HepG2 (cell line): ENCODE results near the gene NDRG3. TPM values are rescaled to one million over a fixed set of nuclear protein-coding genes. Genes with fewer than 3 reads are reported as not detected.

Experiments
- ATAC-seq: fragments of 200-7000 bp; cut with Tn5 transposase; 3 replicates; pipeline ENCODE4 v1.9.1; 2020; ENCODE audit warnings: mild to moderate bottlenecking, moderate library complexity
- BruUV-seq: library from RNA; stranded (reverse); fragments of 400-500 nt; replicated peaks from 2 replicates; lab custom pipeline; 2021; lab: Mats Ljungman, UMichigan
- CTCF ChIA-PET: fragments of 300-600 bp; formaldehyde crosslinking; extraction: SDS; loops from one replicate; lab custom pipeline; 2021; ENCODE audit warnings: low total read pairs, inconsistent platforms, low intra/inter-chr PET ratio; lab: Yijun Ruan, JAX
- POLR2A ChIA-PET: fragments of 350-600 bp; sonication (Branson Sonifier 250); formaldehyde crosslinking; loops from one replicate; lab custom pipeline; 2020; ENCODE audit warnings: antibody characterized with exemption, inconsistent platforms; lab: Yijun Ruan, JAX
- DNase-seq: peaks from one replicate; pipeline ENCODE4 v3.0.0-alpha.2; 2015; ENCODE audit warnings: low spot score
- FAIRE-seq: peaks from 3 replicates; lab custom pipeline; 2011; peaks lifted over from hg19 to GRCh38; lab: Jason Lieb, UNC
- H2AFZ ChIP-seq: one replicate; pipeline ENCODE4 v1.6.1; 2011; ENCODE audit warnings: low read length, inconsistent platforms
- H3K27ac ChIP-seq: fragments of 300-600 bp; 3 replicates; pipeline ENCODE4 v1.8.0; 2011; ENCODE audit warnings: mixed run types, mild to moderate bottlenecking, mixed read lengths, low read length, inconsistent platforms; ENCODE audit not compliant: insufficient read depth; ENCODE audit errors: extremely low read length
- H3K27me3 ChIP-seq, 2 experiments: fragments of 200-600 bp in 1 of 2; 2 replicates in 1 of 2; 3 replicates in 1 of 2; pipeline versions ENCODE4 v1.6.0 to v1.8.0; 2011; ENCODE audit warnings: low read length in 2 of 2, mild to moderate bottlenecking in 2 of 2, moderate library complexity in 2 of 2, inconsistent platforms in 1 of 2; ENCODE audit not compliant: insufficient read depth in 2 of 2, control insufficient read depth in 1 of 2
- H3K36me3 ChIP-seq, 2 experiments: fragments of 200-600 bp in 1 of 2; replicated peaks in 1 of 2; 2 replicates in 1 of 2; 3 replicates in 1 of 2; pipeline versions ENCODE4 v1.5.1 to v1.8.0; 2011; ENCODE audit warnings: low read length in 2 of 2, inconsistent platforms in 1 of 2; ENCODE audit not compliant: insufficient read depth in 2 of 2, control insufficient read depth in 1 of 2
- H3K4me1 ChIP-seq: 2 replicates; pipeline ENCODE4 v1.5.1; 2012; ENCODE audit warnings: low read length, inconsistent platforms; ENCODE audit not compliant: insufficient read depth
- H3K4me2 ChIP-seq: 2 replicates; pipeline ENCODE4 v1.6.0; 2011; ENCODE audit warnings: low read depth, low read length, inconsistent platforms
- H3K4me3 ChIP-seq, 3 experiments: fragments of 200-600 bp in 1 of 3; sonication (generic), shearing (Covaris generic) in 1 of 3; replicated peaks in 1 of 3; 2 replicates each; pipeline ENCODE4 v1.5.1; 2011 to 2016; ENCODE audit warnings: low read length in 3 of 3, inconsistent platforms in 2 of 3, low read depth in 2 of 3, mild to moderate bottlenecking in 2 of 3, control low read depth in 1 of 3, mixed read lengths in 1 of 3; ENCODE audit not compliant: insufficient read depth in 1 of 3
- H3K79me2 ChIP-seq: one replicate; pipeline ENCODE4 v1.6.1; 2011; ENCODE audit warnings: low read length, inconsistent platforms; ENCODE audit not compliant: insufficient read depth
- H3K9ac ChIP-seq: 2 replicates; pipeline ENCODE4 v1.6.0; 2011; ENCODE audit warnings: mild to moderate bottlenecking, low read depth, low read length, inconsistent platforms; ENCODE audit not compliant: insufficient read depth
- H3K9me3 ChIP-seq: 2 replicates; pipeline ENCODE4 v1.5.1; 2012; ENCODE audit warnings: mild to moderate bottlenecking, low read length
- H4K20me1 ChIP-seq: 2 replicates; pipeline ENCODE4 v1.6.0; 2011; ENCODE audit warnings: inconsistent platforms, mild to moderate bottlenecking, low read length, moderate library complexity; ENCODE audit not compliant: insufficient read depth
- FIP1L1 ChIP-seq: fragments of 200-400 bp; formaldehyde crosslinking; IDR thresholded peaks from 2 replicates; pipeline ENCODE4 v1.6.1; 2018; ENCODE audit warnings: low read depth, mild to moderate bottlenecking, low read length, moderate library complexity, borderline replicate concordance; ENCODE audit not compliant: insufficient read depth
- HDAC2 ChIP-seq: sonication (generic); formaldehyde crosslinking; IDR thresholded peaks from 2 replicates; pipeline ENCODE4 v1.4.0; 2020; ENCODE audit warnings: missing genetic modification reagents
- IKZF4 ChIP-seq: sonication (generic); formaldehyde crosslinking; IDR thresholded peaks from 2 replicates; pipeline ENCODE4 v1.5.1; 2020; ENCODE audit warnings: borderline replicate concordance, mild to moderate bottlenecking, low read depth, missing genetic modification reagents; ENCODE audit errors: not compliant biosample characterization
- IKZF5 ChIP-seq: IDR thresholded peaks from 2 replicates; pipeline ENCODE4 v1.6.1; 2018; ENCODE audit warnings: missing genetic modification reagents, mild to moderate bottlenecking, missing compliant biosample characterization
- JARID2 ChIP-seq: sonication (generic); formaldehyde crosslinking; IDR thresholded peaks from 2 replicates; pipeline ENCODE4 v1.8.1; 2023; ENCODE audit warnings: missing genetic modification reagents, inconsistent platforms; ENCODE audit not compliant: insufficient replicate concordance
- NFE2 ChIP-seq: sonication (generic); formaldehyde crosslinking; IDR thresholded peaks from 2 replicates; pipeline ENCODE4 v1.4.0; 2020; ENCODE audit warnings: missing genetic modification reagents
- NR2F1 ChIP-seq, 2 experiments: fragments of 450-650 bp in 1 of 2; formaldehyde crosslinking in 1 of 2; IDR thresholded peaks; 2 replicates each; pipeline versions ENCODE4 v1.5.0 to v1.6.1; 2016 to 2020; ENCODE audit warnings: mild to moderate bottlenecking in 1 of 2, missing compliant biosample characterization in 1 of 2, missing genetic modification reagents in 1 of 2, moderate library complexity in 1 of 2
- RXRB ChIP-seq: IDR thresholded peaks from 2 replicates; pipeline ENCODE4 v1.6.1; 2016; ENCODE audit warnings: borderline replicate concordance, missing genetic modification reagents, missing compliant biosample characterization
- SATB2 ChIP-seq: sonication (generic); formaldehyde crosslinking; IDR thresholded peaks from 2 replicates; pipeline ENCODE4 v1.5.0; 2020; ENCODE audit warnings: missing genetic modification reagents
- SP1 ChIP-seq, 2 experiments: fragments of 450-650 bp in 1 of 2; sonication (generic) in 1 of 2; formaldehyde crosslinking in 1 of 2; IDR thresholded peaks; 2 replicates each; pipeline versions ENCODE4 v1.4.0 to v1.6.1; 2016 to 2020; ENCODE audit warnings: missing genetic modification reagents in 1 of 2
- ZEB1 ChIP-seq: IDR thresholded peaks from 2 replicates; pipeline ENCODE4 v1.6.1; 2012; ENCODE audit warnings: mild to moderate bottlenecking, low read depth, inconsistent platforms; ENCODE audit not compliant: insufficient replicate concordance
- ZNF143 ChIP-seq: sonication (generic); formaldehyde crosslinking; IDR thresholded peaks from 2 replicates; pipeline ENCODE4 v1.4.0; 2020; ENCODE audit warnings: missing genetic modification reagents
- ZNF546 ChIP-seq: sonication (generic); formaldehyde crosslinking; conservative IDR thresholded peaks from 2 replicates; pipeline ENCODE4 v1.8.1; 2023; ENCODE audit warnings: mild to moderate bottlenecking, missing genetic modification reagents
- ZNF891 ChIP-seq: sonication (generic); formaldehyde crosslinking; IDR thresholded peaks from 2 replicates; pipeline ENCODE4 v1.5.0; 2020; ENCODE audit warnings: mild to moderate bottlenecking, missing genetic modification reagents
- WGBS: methylation state at CpG from one replicate; pipeline ENCODE4 v1.1.6; 2017; ENCODE audit warnings: low lambda C conversion rate; 5-methylcytosine and 5-hydroxymethylcytosine counted together
- in situ Hi-C: cut with HindIII; loops from 2 replicates; pipeline ENCODE4 v1.10.0; 2017; ENCODE audit warnings: low pct_unique_long_range_greater_than_20kb; ENCODE audit not compliant: extremely low pct_ligation_motif_present
- intact Hi-C: fragments of 100-400 bp; cut with micrococcal nuclease; formaldehyde crosslinking; loops from one replicate; pipeline ENCODE4 v1.10.0; 2022; ENCODE audit not compliant: unreplicated experiment
- polyA plus RNA-seq, 8 experiments: library from polyadenylated mRNA; depleted of rRNA in 3 of 8; stranded (reverse) in 7 of 8; unstranded in 1 of 8; fragments of >200 nt; fragmentation: Illumina TruSeq in 4 of 8; extraction: Trizol in 4 of 8; gene quantifications; 2 replicates each; pipeline versions ENCODE4 v1.2.1 to v1.2.3, GENCODE V29; 2011 to 2016; ENCODE audit warnings: low read depth in 4 of 8, missing spikeins in 1 of 8, mixed read lengths in 1 of 8; ENCODE audit not compliant: insufficient read depth in 1 of 8
- total RNA-seq, 5 experiments: library from RNA; depleted of rRNA; stranded (reverse); fragments of >200 nt; fragmentation: Illumina TruSeq; extraction: Trizol; gene quantifications; 2 replicates each; pipeline ENCODE4 v1.2.3, GENCODE V29; 2016; ENCODE audit warnings: low read depth in 1 of 5
- TF ChIP-seq, protein P1 (sequence below): sonication (generic); formaldehyde crosslinking; IDR thresholded peaks from 2 replicates; pipeline ENCODE4 v1.8.0; 2022; ENCODE audit warnings: missing genetic modification reagents, mild to moderate bottlenecking, inconsistent platforms, borderline replicate concordance
- TF ChIP-seq, protein P2 (sequence below): sonication (generic); formaldehyde crosslinking; IDR thresholded peaks from 2 replicates; pipeline ENCODE4 v1.4.0; 2020; ENCODE audit warnings: mild to moderate bottlenecking, low read depth, missing genetic modification reagents
- TF ChIP-seq, protein P3 (sequence below): sonication (generic); formaldehyde crosslinking; IDR thresholded peaks from 2 replicates; pipeline ENCODE4 v1.5.1; 2020; ENCODE audit warnings: missing genetic modification reagents, mild to moderate bottlenecking, borderline replicate concordance
- TF ChIP-seq, protein P4 (sequence below): sonication (generic); formaldehyde crosslinking; IDR thresholded peaks from 2 replicates; pipeline ENCODE4 v1.8.1; 2023; ENCODE audit warnings: mild to moderate bottlenecking, missing genetic modification reagents

The NDRG3 gene
- total and polyA plus RNA-seq, 2 of the 13 experiments (the other 11 are each of a cell fraction or from before 2014, with no cell fraction given), result 36.0 to 40.5 TPM

GRCh38 chr20:36641506-36641843, 104.4 kb downstream of the NDRG3 start:
- in situ Hi-C loops, result no loop called here
- intact Hi-C loops, result no loop called here
- FAIRE-seq, result no peak
- no peak for DNase-seq
- H3K4me2 ChIP-seq, result peak overlapping the region; percentile 64
- H3K36me3 ChIP-seq, result no peaks in the 10 kb centered on the region
- H3K79me2 ChIP-seq, result no peaks in the 10 kb centered on the region
- H3K4me1 ChIP-seq, result peaks cover 72% of the 10 kb centered on the region
- H3K27me3 ChIP-seq, result no peaks in the 10 kb centered on the region
- H2AFZ ChIP-seq, result peak overlapping the region; percentile 79
- ChIA-PET CTCF (no interaction called here), POLR2A (interaction anchor here (1.3 to 3.4 kb wide), 6 partner anchors 9 to 105 kb away, joined by 3 to 28 read pairs (median 8); partner anchors contain the start of genes NDRG3, RAB5IF and TGIF2)
- H3K4me3 ChIP-seq, result peak overlapping the region in 1 of 3 experiments; percentile 36; a peak in 2 of 6 replicates
- no peaks in the 10 kb centered on the region for H3K9me3 ChIP-seq
- no TSS peak for BruUV-seq
- 36% methylated on average over 3 of the region's 3 CpGs for WGBS
- H4K20me1 ChIP-seq, result no peaks in the 10 kb centered on the region
- H3K27ac ChIP-seq, result peak overlapping the region; percentile 61
- ATAC-seq, result peak; percentile 5
- H3K9ac ChIP-seq, result peak overlapping the region; percentile 67
- TF ChIP-seq RXRB, result no peak
- peak; percentile 53; the same call in 1 of the 2 replicates for TF ChIP-seq ZNF891 (CRISPR knock-in tag)
- TF ChIP-seq, protein P1, sequence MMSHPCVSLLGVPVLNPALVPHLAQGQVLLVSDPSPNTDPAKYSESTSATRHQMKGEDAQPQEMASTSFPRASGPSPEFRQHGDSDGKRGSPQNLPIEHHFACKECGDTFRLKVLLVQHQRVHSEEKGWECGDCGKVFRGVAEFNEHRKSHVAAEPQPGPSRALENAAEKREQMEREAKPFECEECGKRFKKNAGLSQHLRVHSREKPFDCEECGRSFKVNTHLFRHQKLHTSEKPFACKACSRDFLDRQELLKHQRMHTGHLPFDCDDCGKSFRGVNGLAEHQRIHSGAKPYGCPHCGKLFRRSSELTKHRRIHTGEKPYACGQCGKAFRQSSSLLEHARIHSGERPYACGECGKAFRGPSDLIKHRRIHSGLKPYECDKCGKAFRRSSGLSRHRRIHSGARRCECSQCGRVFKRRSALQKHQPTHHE, result no peak
- no peak for TF ChIP-seq FIP1L1
- no peak for TF ChIP-seq SP1 (IDR thresholded peaks at IDR 0.05)
- peak; percentile 7; the same call in 1 of the 2 replicates for TF ChIP-seq SP1 (CRISPR knock-in tag; IDR thresholded peaks at IDR 0.05)
- TF ChIP-seq ZNF546 (CRISPR knock-in tag), result 0 out of 2 replicates have a peak, but pooled peaks have one; percentile 22
- TF ChIP-seq, protein P2, sequence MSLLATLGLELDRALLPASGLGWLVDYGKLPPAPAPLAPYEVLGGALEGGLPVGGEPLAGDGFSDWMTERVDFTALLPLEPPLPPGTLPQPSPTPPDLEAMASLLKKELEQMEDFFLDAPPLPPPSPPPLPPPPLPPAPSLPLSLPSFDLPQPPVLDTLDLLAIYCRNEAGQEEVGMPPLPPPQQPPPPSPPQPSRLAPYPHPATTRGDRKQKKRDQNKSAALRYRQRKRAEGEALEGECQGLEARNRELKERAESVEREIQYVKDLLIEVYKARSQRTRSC (CRISPR knock-in tag), result 0 out of 2 replicates have a peak, but pooled peaks have one; percentile 35
- no peak for TF ChIP-seq ZNF143 (CRISPR knock-in tag)
- TF ChIP-seq NFE2, result no peak
- no peak for TF ChIP-seq JARID2 (CRISPR knock-in tag)
- TF ChIP-seq ZEB1, result no peak
- TF ChIP-seq NR2F1 (CRISPR knock-in tag; IDR thresholded peaks at IDR 0.05), result no peak
- peak; percentile 11; the same call in 1 of the 2 replicates for TF ChIP-seq IKZF5 (CRISPR knock-in tag)
- TF ChIP-seq, protein P3, sequence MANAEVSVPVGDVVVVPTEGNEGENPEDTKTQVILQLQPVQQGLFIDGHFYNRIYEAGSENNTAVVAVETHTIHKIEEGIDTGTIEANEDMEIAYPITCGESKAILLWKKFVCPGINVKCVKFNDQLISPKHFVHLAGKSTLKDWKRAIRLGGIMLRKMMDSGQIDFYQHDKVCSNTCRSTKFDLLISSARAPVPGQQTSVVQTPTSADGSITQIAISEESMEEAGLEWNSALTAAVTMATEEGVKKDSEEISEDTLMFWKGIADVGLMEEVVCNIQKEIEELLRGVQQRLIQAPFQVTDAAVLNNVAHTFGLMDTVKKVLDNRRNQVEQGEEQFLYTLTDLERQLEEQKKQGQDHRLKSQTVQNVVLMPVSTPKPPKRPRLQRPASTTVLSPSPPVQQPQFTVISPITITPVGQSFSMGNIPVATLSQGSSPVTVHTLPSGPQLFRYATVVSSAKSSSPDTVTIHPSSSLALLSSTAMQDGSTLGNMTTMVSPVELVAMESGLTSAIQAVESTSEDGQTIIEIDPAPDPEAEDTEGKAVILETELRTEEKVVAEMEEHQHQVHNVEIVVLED (CRISPR knock-in tag), result no peak
- no peak for TF ChIP-seq HDAC2 (CRISPR knock-in tag)
- TF ChIP-seq, protein P4, sequence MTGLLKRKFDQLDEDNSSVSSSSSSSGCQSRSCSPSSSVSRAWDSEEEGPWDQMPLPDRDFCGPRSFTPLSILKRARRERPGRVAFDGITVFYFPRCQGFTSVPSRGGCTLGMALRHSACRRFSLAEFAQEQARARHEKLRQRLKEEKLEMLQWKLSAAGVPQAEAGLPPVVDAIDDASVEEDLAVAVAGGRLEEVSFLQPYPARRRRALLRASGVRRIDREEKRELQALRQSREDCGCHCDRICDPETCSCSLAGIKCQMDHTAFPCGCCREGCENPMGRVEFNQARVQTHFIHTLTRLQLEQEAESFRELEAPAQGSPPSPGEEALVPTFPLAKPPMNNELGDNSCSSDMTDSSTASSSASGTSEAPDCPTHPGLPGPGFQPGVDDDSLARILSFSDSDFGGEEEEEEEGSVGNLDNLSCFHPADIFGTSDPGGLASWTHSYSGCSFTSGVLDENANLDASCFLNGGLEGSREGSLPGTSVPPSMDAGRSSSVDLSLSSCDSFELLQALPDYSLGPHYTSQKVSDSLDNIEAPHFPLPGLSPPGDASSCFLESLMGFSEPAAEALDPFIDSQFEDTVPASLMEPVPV (CRISPR knock-in tag), result no peak
- TF ChIP-seq IKZF4 (CRISPR knock-in tag), result no peak
- no peak for TF ChIP-seq SATB2 (CRISPR knock-in tag)
